ENCODE measurements around the gene TAS2R41. TPM values are rescaled to one million over a fixed set of nuclear protein-coding genes. Genes with fewer than 3 reads are reported as not detected.

TAS2R41 gene
- total and polyA plus RNA-seq, 2 of the 13 experiments (the other 11 are each of a cell fraction or from before 2014, with no cell fraction given), result not detected

DNA sequence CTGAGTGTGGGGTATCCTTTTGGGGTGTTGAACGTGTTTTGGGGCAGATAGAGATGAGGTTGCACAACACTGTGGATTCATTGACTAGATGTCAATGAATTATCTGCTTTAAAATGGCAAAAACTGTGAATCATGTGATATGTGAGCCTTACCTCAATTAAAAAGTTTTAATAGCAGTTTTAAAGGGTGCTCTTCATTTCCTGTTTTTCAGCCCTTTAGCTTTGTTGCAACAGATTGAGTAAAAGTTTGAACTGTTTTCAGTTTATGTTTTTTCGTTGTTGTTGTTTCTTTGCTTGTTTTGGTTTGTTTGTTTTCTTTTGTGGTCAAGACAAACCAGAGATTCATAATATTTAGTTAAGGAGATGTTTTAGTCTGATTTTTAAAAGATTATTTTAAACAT is 9.4 kb downstream of the TAS2R41 start:
- FAIRE-seq, result no peak

More for the DNA sequence above, 9.4 kb downstream of the TAS2R41 start:
- POLR2A ChIA-PET, result no interaction called here
- H3K4me2 ChIP-seq (ENCODE audit: low read depth, low read length), result no peak overlapping the region
- no peak overlapping the region for H3K4me3 ChIP-seq (replicated peaks in 1 of 3; ENCODE audit: insufficient read depth in 1 of 3, low read depth in 2 of 3, low read length in 3 of 3)
- H3K9ac ChIP-seq (ENCODE audit: insufficient read depth, low read depth, low read length), result no peak overlapping the region
- no peaks in the 10 kb centered on the region for H3K79me2 ChIP-seq (ENCODE audit: insufficient read depth, low read length)
- intact Hi-C loops (cut with micrococcal nuclease; ENCODE audit: unreplicated experiment) (no loop called here), in situ Hi-C loops (cut with HindIII; ENCODE audit: extremely low pct_ligation_motif_present, low pct_unique_long_range_greater_than_20kb) (no loop called here)
- H3K36me3 ChIP-seq (replicated peaks in 1 of 2; ENCODE audit: control insufficient read depth in 1 of 2, insufficient read depth in 2 of 2, low read length in 2 of 2), result no peaks in the 10 kb centered on the region
- WGBS (ENCODE audit: low lambda C conversion rate), result 35% methylated on average over 2 of the region's 2 CpGs
- ATAC-seq (no peak), DNase-seq (ENCODE audit: low spot score) (no peak)
- CTCF ChIA-PET (ENCODE audit: low intra/inter-chr PET ratio, low total read pairs), result no interaction called here
- no peak overlapping the region for H3K27ac ChIP-seq (ENCODE audit: extremely low read length, insufficient read depth, low read length)
- no peaks in the 10 kb centered on the region for H3K4me1 ChIP-seq (ENCODE audit: insufficient read depth, low read length)
- BruUV-seq (replicated peaks), result no TSS peak
- TF ChIP-seq FOXP1 (IDR thresholded peaks at IDR 0.05), result no peak
- TF ChIP-seq FOXP1 (CRISPR knock-in tag; IDR thresholded peaks at IDR 0.05), result no peak
- TF ChIP-seq, protein P1, sequence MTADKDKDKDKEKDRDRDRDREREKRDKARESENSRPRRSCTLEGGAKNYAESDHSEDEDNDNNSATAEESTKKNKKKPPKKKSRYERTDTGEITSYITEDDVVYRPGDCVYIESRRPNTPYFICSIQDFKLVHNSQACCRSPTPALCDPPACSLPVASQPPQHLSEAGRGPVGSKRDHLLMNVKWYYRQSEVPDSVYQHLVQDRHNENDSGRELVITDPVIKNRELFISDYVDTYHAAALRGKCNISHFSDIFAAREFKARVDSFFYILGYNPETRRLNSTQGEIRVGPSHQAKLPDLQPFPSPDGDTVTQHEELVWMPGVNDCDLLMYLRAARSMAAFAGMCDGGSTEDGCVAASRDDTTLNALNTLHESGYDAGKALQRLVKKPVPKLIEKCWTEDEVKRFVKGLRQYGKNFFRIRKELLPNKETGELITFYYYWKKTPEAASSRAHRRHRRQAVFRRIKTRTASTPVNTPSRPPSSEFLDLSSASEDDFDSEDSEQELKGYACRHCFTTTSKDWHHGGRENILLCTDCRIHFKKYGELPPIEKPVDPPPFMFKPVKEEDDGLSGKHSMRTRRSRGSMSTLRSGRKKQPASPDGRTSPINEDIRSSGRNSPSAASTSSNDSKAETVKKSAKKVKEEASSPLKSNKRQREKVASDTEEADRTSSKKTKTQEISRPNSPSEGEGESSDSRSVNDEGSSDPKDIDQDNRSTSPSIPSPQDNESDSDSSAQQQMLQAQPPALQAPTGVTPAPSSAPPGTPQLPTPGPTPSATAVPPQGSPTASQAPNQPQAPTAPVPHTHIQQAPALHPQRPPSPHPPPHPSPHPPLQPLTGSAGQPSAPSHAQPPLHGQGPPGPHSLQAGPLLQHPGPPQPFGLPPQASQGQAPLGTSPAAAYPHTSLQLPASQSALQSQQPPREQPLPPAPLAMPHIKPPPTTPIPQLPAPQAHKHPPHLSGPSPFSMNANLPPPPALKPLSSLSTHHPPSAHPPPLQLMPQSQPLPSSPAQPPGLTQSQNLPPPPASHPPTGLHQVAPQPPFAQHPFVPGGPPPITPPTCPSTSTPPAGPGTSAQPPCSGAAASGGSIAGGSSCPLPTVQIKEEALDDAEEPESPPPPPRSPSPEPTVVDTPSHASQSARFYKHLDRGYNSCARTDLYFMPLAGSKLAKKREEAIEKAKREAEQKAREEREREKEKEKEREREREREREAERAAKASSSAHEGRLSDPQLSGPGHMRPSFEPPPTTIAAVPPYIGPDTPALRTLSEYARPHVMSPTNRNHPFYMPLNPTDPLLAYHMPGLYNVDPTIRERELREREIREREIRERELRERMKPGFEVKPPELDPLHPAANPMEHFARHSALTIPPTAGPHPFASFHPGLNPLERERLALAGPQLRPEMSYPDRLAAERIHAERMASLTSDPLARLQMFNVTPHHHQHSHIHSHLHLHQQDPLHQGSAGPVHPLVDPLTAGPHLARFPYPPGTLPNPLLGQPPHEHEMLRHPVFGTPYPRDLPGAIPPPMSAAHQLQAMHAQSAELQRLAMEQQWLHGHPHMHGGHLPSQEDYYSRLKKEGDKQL (CRISPR knock-in tag; IDR thresholded peaks at IDR 0.05; ENCODE audit: low read depth), result no peak
- TF ChIP-seq, protein P2, sequence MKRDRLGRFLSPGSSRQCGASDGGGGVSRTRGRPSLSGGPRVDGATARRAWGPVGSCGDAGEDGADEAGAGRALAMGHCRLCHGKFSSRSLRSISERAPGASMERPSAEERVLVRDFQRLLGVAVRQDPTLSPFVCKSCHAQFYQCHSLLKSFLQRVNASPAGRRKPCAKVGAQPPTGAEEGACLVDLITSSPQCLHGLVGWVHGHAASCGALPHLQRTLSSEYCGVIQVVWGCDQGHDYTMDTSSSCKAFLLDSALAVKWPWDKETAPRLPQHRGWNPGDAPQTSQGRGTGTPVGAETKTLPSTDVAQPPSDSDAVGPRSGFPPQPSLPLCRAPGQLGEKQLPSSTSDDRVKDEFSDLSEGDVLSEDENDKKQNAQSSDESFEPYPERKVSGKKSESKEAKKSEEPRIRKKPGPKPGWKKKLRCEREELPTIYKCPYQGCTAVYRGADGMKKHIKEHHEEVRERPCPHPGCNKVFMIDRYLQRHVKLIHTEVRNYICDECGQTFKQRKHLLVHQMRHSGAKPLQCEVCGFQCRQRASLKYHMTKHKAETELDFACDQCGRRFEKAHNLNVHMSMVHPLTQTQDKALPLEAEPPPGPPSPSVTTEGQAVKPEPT (CRISPR knock-in tag; IDR thresholded peaks at IDR 0.05; ENCODE audit: low read depth), result no peak
- TF ChIP-seq IKZF4 (CRISPR knock-in tag; IDR thresholded peaks at IDR 0.05; ENCODE audit: borderline replicate concordance, low read depth, not compliant biosample characterization), result no peak
- TF ChIP-seq ZNF343 (CRISPR knock-in tag; IDR thresholded peaks at IDR 0.05), result no peak
- no peak for TF ChIP-seq NFATC3 (CRISPR knock-in tag; IDR thresholded peaks at IDR 0.05)
- TF ChIP-seq HNF4G (IDR thresholded peaks at IDR 0.05; ENCODE audit: borderline replicate concordance, low read depth, low read length), result no peak
- no peak for TF ChIP-seq HNF4G (CRISPR knock-in tag; IDR thresholded peaks at IDR 0.05; ENCODE audit: borderline replicate concordance, low read depth)
- TF ChIP-seq, protein P3, sequence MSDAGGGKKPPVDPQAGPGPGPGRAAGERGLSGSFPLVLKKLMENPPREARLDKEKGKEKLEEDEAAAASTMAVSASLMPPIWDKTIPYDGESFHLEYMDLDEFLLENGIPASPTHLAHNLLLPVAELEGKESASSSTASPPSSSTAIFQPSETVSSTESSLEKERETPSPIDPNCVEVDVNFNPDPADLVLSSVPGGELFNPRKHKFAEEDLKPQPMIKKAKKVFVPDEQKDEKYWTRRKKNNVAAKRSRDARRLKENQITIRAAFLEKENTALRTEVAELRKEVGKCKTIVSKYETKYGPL (CRISPR knock-in tag; IDR thresholded peaks at IDR 0.05), result no peak
- TF ChIP-seq, protein P4, sequence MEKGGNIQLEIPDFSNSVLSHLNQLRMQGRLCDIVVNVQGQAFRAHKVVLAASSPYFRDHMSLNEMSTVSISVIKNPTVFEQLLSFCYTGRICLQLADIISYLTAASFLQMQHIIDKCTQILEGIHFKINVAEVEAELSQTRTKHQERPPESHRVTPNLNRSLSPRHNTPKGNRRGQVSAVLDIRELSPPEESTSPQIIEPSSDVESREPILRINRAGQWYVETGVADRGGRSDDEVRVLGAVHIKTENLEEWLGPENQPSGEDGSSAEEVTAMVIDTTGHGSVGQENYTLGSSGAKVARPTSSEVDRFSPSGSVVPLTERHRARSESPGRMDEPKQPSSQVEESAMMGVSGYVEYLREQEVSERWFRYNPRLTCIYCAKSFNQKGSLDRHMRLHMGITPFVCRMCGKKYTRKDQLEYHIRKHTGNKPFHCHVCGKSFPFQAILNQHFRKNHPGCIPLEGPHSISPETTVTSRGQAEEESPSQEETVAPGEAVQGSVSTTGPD (CRISPR knock-in tag; IDR thresholded peaks at IDR 0.05), result no peak
- TF ChIP-seq KDM3A (CRISPR knock-in tag; IDR thresholded peaks at IDR 0.05; ENCODE audit: low read depth), result no peak
- TF ChIP-seq ZNF883 (CRISPR knock-in tag; IDR thresholded peaks at IDR 0.05; ENCODE audit: not compliant biosample characterization), result no peak
- H4K20me1 ChIP-seq (ENCODE audit: insufficient read depth, low read length), result no peaks in the 10 kb centered on the region
- no peaks in the 10 kb centered on the region for H3K9me3 ChIP-seq (ENCODE audit: low read length)
- no peaks in the 10 kb centered on the region for H3K27me3 ChIP-seq (ENCODE audit: control insufficient read depth in 1 of 2, insufficient read depth in 2 of 2, low read length in 2 of 2)
- H2AFZ ChIP-seq (ENCODE audit: low read length), result no peak overlapping the region
